Limb (tissue), 2 donors: Measurements from ENCODE around the gene PIN1.
A peak's percentile ranks its signal among the peaks of the same experiment; 100 is the strongest.
"Not testable (repeated sequence)": the region's sequence is repeated elsewhere in the genome, so short reads cannot be mapped to it uniquely, and the experiment has no call there.

ENCODE experiments used
- DNase-seq, 2 donors: peaks; one replicate each; pipeline ENCODE4 v3.0.0-alpha.2; 2016; ENCODE audit errors: extremely low spot score in 2 of 2

The PIN1 gene

DNA sequence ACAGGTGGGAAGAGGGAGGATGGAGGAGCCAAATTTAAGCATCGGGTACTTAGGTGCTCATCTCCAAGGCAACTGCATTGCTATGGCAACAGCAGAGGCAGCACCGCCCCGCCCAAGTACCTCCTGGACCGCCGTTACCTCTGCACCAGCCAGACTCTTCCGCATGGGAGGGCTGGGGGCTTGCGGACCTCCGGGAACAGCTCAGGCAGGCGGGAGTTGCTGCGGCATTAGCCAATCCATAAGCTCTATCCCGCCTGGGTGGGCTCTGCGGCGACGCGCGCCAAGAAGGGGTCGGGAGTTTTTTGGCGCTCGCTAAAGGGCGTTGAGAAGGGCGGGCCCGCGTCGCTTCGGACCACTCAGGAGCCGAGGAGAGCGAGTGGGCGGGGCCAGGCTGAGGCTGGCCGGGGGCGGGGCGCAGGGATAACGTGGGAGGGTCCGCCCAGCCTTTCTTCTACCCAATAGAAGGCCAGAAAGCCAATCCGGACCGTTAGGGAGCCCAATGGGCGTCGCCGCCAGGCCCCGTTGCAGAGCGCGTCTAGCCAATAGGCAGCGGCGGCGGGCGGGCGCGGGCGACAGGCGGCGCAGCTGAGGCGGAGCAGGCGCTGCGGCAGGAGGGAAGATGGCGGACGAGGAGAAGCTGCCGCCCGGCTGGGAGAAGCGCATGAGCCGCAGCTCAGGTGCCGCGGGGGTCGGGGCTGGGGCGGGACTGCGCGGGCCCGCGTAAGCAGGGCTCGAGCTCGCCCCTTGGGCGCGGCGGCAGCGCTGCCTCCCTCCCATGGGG lies at the start of gene PIN1:
PIN1 (plus strand) TSS at position 593 of the 781 bp plus-strand sequence; CDS start at position 620, 27 bp downstream.
- peak; percentile 99 to 100 for DNase-seq

DNA sequence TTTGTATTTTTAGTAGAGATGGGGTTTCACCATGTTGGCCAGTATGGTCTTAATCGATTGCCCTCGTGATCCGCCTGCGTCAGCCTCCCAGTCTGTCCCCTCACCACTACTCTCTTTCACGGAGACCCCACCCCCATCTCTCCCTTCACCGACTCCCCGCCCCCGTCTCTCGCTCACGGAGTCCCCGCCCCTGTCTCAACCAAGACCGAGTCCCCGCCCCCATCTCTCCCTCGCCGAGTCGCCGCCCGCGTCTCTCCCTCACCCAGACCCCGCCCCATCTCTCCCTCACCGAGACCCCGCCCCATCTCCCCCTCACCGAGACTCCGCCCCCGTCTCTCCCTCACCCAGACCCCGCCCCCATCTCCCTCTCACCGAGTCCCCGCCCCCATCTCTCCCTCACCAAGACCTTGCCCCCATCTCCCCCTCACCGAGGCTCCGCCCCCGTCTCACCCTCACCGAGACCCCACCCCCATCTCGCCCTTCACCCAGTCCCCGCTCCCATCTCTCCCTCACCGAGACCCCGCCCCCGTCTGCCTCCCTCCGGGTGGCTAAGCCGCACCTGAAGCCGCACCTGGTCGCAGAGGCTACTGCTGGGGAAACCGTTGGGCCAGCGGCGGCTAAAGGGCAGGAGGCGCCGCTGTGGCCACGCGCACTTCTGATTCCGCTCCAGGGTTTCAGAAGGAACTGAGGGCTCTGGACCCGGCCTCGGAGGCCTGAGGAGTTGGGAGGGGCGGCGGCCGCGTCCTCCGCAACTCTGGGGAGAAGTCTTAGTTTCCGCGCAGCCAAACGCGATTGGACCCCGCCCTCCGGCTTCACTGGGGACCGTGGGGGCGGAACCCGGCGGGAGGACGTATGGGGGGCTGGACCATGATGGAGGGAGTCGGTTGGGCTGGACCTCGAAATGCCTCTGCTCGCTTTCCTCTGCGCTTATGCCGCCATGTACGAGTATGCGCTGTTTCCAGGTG lies 49.5 kb upstream of the PIN1 start:
- peak; percentile 98 to 99 for DNase-seq

DNA sequence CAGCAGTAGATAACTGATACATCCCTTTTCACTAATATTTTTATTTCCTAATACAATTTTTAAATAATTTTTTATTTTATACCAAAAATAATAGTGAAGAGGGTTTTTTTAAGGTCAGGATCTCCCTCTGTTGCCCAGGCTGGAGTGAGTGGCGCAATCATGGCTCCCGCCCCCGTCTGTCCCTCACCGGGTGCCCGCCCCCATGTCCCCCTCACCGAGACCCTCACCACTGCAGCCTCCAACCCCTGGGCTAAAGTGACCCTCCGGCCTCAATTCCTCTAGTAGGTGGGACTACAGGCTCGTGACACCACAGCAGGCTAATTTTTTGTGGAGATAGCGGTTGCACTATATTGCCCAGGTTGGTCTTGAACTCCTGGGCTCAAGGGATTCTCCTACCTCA lies 48.8 kb upstream of the PIN1 start:
- peak in 1 of 2 donors; percentile 36 for DNase-seq

DNA sequence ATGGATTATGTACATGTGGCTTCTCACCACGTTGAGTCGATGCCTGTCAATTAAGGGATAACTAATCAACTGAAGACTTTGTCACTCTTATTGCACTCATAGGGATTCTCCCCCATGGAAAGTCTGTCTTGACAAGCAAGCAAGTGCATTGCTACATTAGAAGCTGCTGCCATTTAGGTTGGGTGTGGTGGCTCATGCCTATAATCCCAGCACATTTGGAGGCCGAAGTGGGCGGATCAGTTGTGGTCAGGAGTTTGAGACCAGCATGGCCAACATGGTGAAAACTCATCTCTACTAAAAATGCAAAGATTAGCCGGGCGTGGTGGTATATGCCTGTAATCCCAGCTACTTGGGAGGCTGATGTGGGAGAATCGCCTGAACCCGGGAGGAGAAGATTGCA lies 48.3 kb upstream of the PIN1 start:
- no peak for DNase-seq

DNA sequence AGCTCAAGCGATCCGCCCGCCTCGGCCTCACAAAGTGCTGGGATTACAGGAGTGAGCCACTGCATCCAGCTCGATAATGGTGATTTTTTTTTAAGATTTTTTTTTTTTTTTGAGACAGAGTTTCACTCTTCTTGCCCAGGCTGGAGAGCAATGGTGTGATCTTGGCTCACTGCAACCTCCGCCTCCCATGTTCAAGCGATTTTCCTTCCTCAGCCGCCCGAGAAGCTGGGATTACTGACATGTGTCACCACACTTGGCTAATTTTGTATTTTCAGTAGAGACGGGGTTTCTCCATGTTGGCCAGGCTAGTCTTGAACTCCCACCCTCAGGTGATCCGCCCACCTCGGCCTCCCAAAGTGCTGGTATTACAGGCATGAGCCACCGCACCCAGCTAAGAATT lies 46.5 kb upstream of the PIN1 start:
- not testable (repeated sequence) for DNase-seq

DNA sequence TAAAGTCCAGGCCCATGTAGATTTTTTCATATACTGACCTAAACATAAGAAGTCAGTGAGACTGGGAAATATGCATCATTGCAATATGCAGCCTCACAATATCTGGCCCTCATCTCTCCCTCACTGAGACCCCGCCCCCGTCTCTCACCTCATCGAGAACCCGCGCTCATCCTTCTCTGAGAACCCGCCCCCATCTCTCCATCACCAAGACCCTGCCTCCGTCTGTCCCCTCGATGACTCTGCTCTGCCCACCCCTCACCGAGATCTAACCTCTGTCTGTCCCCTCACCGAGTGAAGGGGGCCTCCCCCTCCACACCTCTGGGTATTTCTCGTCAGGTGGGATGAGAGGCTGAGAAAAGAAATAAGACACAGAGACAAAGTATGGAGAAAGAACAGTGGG lies 46.1 kb upstream of the PIN1 start:
- DNase-seq, result no peak

DNA sequence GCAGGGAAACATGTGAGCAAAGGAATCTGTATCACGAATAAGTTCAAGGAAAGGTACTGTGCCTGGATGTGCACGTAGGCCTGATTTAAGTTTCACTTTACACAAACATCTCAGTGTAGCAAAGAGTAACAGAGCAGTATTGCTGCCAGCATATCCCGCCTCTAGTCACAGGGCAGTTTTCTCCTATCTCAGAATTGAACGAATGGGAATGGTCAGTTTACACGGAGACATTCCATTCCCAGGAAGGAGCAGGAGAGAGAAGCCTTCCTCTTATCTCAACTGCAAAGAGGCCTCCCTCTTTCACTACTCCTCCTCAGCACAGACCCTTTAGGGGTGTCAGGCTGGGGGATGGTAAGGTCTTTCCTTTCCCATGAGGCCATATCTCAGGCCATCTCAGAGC lies 45.5 kb upstream of the PIN1 start:
- not testable (repeated sequence) for DNase-seq

DNA sequence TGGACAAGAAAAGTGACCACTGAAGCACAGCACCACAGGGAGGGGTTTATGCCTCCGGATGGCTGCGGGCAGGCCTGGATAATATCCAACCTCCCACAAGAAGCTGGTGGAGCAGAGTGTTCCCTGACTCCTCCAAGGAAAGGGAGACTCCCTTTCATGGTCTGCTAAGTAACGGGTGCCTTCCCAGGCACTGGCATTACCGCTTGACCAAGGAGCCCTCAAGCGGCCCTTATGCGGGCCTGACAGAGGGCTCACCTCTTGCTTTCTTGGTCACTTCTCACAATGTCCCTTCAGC lies 44.1 kb upstream of the PIN1 start:
- DNase-seq, result not testable (repeated sequence)

DNA sequence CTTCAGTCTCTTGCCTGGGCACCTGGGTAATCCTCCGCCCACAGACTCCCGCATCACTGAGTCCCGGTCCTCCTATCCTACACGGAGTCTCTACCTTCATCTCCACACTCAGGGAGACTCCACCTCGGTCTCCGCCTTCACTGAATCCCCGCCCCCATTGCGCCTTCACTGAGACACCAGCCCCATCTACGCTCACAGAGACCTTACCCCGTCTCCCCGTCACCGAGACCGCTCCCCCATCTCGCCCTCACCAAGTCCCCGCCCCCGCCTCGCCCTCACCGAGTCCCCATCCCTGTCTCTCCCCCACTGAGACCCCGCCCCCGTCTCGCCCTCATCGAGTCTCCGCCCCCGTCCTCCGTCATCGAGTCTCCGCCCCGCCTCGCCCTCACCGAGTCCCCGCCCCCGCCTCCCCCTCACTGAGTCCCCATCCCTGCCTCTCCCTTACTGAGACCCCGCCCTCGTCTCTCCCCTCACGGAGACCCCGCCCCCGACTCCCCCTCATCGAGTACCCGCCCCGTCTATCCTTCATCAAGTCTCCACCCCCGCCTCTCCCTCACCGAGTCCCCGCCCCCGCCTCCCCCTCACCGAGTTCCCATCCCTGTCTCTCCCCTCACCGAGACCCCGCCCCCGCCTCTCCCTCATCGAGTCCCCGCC lies 43.4 kb upstream of the PIN1 start:
- DNase-seq, result peak; percentile 96 to 99

DNA sequence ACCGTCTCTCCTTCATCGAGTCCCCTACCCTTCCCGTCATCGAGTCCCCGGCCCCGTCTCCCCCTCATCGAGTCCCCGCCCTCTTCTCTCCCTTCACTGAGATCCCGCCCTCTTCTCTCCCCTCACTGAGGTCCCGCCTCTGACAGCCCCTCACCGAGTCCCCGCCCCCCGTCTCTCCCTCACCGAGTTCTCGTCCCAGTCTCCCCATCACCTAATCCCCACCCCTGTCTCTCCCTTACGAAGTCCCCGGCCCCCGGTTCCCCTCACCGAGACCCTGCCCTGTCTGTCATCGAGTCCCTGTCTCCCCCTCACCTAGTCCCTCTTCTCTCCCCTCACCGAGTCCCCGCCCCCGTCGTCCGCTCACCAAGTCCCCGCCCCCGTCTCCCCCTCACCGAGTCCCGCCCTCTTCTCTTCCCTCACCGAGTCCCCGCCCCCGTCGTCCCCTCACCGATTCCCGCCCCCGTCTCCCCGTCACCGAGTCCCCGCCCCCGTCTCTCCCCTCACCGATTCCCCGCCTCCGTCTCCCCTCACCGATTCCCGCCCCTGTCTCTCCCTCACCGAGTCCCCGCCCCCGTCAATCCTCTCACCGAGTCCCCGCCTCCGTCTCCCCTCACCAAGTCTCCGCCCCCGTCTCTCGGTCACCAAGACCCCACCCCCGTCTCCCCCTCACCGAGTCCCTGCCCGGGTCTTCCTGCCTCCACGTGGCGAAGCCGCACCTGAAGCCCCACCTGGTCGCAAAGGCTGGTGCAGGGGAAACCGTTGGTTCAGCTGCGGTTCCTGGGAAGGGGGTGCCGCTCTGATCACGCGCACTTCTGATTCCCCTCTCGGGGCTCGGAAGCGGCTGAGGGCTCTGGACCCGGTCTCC lies 42.7 kb upstream of the PIN1 start:
- peak; percentile 96 to 99 for DNase-seq

DNA sequence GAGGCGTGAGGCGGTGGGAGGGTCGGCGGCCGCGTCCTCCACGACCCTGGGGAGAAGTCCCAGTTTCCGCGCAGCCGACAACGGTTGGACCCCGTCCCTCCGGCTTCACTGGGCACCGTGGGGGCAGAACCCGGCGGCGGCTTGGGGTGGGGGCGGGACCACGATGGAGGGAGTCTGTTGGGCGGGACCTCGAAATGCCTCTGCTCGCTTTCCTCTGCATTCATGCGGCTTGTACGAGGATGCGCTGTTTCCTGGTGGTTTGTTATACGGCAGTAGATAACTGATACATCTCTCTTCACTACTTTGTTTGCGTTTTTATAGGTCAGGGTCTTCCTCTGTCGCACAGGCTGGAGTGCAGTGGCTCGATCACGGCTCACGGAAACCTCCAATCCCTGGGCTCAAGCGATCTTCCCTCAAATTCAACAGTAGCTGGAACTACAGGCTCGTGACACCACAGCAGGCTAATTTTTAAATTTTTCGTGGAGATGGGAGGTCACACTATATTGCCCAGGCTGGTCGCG lies 42.0 kb upstream of the PIN1 start:
- DNase-seq, result peak in 1 of 2 donors; percentile 61

DNA sequence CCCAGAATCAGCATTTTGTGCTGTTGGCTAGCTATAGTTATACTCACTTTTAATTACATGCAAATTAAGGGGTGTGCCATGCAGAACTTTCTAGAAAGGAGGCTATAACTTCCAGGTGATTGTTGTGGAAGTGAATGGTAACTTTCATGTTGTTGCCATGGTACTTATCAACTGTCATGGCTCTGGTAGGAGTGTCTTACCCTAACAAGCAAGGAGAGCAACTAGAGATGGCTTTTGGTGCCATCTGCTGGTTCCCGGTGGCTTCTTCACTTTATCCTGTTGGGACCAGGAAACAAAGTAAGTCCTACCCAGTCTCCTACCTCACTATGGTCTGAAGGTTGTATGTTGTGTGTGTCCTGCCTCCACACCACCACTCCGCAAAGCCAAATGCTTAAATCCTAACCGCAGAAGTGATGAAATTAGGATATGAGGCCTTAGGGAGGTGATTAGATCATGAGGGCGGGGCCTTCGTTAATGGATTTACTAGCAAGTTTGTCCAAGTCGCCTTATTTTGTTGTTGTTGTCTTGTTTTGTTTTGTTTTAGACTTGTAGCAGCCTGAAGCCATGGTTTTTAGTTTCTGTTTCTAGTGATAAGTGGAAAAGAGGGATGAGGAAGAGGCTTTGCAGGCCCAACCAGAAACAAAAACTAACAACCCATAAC lies 38.9 kb upstream of the PIN1 start:
- peak; percentile 83 to 88 for DNase-seq

DNA sequence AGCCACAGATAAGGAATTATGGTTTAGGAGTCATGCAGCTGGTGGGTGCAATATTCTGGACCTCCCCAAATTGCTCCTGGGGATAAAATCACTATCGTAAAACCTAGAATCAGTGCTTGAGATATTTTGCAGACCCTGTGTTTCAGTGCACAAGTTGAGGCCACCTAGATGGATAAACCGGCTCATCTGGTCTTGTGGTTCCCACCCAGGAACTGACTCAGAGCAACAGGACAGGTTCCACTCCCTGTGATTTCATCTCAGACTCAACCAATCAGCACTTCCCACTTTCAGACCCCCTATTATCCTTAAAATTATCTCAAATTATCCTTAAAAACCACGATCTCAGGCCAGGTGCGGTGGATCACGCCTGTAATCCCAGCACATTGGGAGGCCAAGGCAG lies 37.2 kb upstream of the PIN1 start:
- no peak for DNase-seq

DNA sequence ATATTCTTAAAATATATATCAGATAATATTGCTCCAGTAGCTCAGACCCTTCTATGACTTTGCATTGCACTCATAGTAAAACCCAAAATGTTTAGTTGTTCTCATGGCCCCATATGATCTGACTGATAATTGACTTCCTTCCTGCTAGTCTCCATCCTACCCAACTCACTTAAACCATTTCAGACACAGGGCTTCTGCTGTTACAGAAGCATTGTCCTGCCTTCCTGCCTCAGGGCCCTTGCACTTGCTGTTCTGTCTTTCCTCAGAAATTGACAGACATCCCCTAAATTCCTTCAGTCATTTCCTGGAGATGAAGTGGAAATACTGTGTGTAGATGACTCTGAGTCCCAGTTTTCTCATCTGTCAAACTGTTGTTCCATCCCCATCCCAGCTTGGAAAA lies 36.0 kb upstream of the PIN1 start:
- DNase-seq, result no peak

DNA sequence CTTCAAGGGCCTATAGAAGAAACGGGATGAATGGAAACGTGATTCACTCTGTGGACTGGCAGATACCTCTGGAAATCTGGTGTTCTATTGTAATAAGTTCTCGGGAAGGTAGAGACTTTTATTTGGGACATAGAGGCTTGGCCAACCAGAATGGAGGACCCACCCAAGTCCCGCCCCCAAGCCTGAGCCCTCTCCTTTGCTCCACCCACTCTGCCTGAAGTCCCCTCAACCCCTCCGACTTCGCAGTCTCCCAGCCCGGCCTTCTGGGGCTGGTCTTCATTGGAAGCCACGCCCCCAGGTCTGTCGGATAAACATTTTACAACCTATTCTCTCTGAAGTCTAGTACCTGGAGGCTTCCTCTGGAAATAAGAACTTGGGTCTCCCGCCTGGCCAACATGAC lies 33.1 kb upstream of the PIN1 start:
- no peak for DNase-seq

DNA sequence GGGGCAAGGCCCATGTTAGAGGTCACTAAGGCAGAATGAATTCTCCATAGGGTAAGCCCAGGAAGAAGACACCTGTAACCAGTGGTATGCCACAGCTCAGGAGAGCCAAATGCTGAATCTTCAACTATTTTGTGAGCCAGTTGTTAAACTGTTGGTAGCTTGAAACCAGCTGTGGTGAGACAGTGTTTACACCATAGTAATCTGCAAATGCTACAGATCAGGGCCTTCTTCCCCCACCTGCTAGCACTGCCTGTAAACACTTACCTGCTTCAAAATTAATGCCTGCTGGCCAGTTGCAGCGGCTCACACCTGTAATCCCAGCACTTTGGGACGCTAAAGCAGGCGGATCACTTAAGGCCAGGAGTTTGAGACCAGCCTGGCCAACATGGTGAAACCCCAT lies 28.3 kb upstream of the PIN1 start:
- DNase-seq, result no peak

DNA sequence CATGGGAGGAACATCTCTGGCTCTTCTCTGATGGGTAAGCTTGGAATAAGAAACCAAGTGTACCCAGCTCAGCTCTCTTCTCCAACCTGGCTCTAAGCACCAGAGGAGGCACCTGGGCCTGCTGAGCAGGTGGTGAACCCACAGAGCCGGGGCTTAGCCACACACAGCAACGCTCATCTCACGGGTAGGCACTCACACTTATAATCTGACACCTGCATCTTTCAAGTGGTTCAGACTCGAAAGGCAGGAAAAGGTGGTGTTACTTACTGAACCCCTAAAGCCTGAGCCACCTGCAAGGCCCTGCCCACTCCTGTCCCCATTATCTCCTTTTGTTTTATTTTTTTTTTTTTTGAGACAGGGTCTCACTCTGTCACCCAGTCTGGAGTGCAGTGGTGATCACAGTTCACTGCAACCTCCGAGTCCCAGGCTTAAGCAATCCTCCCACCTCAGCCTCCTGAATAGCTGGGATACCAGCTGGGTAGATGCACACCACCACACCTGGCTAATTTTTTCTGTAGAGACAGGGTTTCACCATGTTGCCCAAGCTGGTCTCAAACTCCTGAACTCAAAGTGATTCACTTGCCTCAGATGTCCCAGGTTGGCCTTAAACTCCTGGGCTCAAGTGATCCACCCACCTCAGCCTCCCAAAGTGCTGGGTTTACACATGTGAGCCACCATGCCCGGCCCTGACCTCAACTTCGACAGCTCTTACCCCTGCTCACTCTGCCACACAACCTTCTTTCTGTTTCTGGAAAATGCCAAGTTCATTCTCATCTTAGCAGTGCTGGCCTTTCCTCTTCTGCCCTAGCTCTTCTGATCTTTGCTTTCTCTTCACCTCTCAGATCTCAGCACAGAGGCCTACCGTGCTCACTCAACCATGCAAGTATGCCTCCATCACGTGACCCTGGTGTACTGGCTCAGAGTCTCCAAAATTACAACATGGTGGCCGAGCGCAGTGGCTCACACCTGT lies 26.0 kb upstream of the PIN1 start:
- DNase-seq, result no peak

DNA sequence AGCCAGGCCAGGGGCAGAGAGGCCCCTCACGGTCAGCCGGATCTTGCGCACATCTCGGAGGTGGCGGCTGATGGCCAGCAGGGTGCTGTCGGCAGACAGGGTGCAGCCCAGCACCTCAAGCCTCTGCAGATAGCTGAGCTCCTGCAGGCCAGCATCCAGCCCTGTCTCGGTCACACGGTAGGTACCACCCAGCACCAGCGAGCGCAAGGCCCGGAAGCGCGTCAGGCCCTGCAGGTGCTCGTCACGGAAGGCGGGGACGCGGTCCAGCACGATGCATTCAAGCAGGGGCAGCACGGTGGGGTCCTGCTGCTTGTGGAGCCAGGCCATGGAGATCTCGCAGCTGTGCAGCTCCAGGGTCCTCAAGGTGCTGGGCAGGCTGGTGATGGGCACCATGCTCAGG lies 24.0 kb upstream of the PIN1 start:
- no peak for DNase-seq

DNA sequence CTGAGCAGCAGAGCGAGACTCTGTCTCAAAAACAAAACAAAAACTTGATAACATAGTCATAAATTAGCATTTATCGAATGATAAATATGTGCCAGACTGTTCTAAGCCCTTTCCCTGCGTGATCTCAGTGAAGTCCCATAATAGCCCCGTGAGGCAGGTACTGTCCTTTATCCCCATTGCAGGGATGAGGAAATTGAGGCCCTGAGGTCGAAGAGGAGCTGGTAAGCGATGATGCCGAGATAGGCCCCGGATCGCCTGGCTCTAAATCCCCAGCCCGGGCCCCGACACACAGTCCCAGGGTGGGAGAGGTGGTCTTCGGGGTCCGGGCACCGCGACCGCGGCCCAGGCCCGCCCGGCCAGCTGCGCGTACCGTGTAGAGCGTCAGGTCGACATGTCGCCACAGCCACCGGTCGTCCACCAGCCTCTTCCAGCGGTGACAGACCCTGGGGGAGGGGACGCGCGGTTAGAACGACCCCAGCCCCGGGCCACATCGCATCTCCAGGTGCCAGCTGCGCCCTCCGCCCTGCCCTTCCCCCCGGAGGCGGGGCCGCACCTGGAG lies 16.9 kb upstream of the PIN1 start:
- DNase-seq, result no peak
